ENCODE results near the gene CACNA1A.
"Not testable (repeated sequence)": the region's sequence is repeated elsewhere in the genome, so short reads cannot be mapped to it uniquely, and the experiment has no call there.

Gene CACNA1A

DNA sequence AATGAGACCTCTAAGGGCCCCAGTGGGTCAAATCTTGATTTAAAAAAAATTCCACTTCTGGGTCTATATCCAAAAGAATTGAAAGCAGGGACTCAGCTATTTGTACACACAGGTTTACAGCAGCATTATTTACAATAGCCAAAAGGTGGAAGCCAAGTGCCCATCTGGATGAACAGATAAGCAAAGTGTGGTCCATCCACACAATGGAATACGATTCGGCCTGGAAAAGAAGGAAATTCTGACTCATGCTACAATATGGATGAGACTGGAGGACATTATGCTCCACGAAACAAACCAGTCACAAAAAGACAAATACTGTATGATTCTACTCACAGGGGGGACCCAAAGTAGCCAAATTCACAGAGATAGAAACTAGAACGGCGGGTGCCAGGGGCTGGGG is 76.7 kb downstream of the CACNA1A start:
- DNase-seq (ENCODE audit: low read depth), result no peak
- H3K4me3 ChIP-seq (ENCODE audit: low read length), result no peak overlapping the region

DNA sequence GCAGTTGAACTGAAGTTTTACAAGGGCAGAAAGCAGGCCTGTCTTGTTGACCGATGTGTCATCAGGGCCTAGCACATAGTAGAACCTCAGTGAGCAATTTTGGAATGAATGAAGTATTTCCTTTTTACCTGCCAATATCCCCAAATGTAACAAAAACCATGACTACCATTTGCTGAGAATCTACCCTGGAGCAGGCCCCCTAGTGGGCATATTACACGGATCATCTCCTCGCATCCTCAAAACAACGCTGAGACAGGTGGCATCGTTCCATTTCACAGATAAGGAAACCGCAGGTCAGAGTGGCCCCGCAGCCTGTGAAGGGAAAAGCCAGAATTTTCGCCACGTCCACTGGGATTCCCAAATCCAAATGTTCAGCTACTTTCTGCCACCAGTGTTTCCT is 77.9 kb downstream of the CACNA1A start:
- DNase-seq (ENCODE audit: low read depth), result no peak
- H3K4me3 ChIP-seq (ENCODE audit: low read length), result no peak overlapping the region
- TF ChIP-seq, protein P1, sequence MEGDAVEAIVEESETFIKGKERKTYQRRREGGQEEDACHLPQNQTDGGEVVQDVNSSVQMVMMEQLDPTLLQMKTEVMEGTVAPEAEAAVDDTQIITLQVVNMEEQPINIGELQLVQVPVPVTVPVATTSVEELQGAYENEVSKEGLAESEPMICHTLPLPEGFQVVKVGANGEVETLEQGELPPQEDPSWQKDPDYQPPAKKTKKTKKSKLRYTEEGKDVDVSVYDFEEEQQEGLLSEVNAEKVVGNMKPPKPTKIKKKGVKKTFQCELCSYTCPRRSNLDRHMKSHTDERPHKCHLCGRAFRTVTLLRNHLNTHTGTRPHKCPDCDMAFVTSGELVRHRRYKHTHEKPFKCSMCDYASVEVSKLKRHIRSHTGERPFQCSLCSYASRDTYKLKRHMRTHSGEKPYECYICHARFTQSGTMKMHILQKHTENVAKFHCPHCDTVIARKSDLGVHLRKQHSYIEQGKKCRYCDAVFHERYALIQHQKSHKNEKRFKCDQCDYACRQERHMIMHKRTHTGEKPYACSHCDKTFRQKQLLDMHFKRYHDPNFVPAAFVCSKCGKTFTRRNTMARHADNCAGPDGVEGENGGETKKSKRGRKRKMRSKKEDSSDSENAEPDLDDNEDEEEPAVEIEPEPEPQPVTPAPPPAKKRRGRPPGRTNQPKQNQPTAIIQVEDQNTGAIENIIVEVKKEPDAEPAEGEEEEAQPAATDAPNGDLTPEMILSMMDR (conservative IDR thresholded peaks at IDR 0.05; ENCODE audit: low read depth, low read length), result peak; percentile 78

More for the DNA sequence above, 76.7 kb downstream of the CACNA1A start:
- TF ChIP-seq, protein P1 (conservative IDR thresholded peaks at IDR 0.05; ENCODE audit: low read depth, low read length), result no peak

- TF ChIP-seq, protein P1 (conservative IDR thresholded peaks at IDR 0.05; ENCODE audit: low read depth, low read length), result no peak
- DNase-seq (ENCODE audit: low read depth), result no peak
- H3K4me3 ChIP-seq (ENCODE audit: low read length), result no peak overlapping the region
Observed at GRCh38 chr19:13427273-13428051, 78.8 kb downstream of the CACNA1A start.

DNA sequence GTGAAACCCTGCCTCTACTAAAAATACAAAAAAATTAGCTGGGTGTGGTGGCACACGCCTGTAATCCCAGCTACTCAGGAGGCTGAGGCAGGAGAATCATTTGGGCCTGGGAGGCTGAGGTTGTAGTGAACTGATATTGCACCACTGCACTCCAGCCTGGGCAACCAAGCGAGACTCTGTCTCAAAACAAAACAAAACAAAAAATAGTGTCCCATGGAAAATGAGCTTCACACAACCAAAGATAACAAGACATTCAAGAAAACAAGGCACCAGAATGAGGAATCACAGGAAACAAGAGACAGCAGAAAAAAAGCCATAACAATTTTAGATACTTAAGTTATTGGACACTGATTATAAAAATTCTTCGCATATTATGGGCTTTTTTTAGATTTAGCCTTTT is 80.4 kb downstream of the CACNA1A start:
- DNase-seq (ENCODE audit: low read depth); H3K4me3 ChIP-seq (ENCODE audit: low read length): not testable (repeated sequence)

- no peak for DNase-seq (ENCODE audit: low read depth)
- H3K4me3 ChIP-seq (ENCODE audit: low read length), result no peak overlapping the region
- TF ChIP-seq, protein P1 (conservative IDR thresholded peaks at IDR 0.05; ENCODE audit: low read depth, low read length), result no peak
Observed at GRCh38 chr19:13425151-13425550, 81.1 kb downstream of the CACNA1A start.

DNA sequence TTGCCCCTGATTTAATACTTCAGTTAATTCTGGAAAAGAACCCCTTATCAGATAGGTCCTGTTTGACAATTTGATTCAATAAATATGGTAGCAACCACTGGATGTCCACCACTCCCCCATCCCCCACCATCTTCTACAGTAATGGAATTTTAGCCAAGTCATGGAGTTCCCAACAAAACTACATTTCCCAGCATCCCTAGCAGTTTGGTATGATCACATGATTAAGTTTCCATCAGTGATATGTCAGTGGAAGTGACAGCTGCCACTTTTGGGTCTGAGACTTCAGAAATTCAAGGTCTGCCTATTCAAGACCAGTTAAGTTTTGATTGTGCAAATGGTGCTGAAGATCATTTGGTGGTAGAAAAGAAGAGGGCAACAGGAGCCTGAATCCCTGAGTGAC is 85.5 kb downstream of the CACNA1A start:
- H3K4me3 ChIP-seq (ENCODE audit: low read length), result no peak overlapping the region
- TF ChIP-seq, protein P1 (conservative IDR thresholded peaks at IDR 0.05; ENCODE audit: low read depth, low read length), result no peak
- no peak for DNase-seq (ENCODE audit: low read depth)

DNA sequence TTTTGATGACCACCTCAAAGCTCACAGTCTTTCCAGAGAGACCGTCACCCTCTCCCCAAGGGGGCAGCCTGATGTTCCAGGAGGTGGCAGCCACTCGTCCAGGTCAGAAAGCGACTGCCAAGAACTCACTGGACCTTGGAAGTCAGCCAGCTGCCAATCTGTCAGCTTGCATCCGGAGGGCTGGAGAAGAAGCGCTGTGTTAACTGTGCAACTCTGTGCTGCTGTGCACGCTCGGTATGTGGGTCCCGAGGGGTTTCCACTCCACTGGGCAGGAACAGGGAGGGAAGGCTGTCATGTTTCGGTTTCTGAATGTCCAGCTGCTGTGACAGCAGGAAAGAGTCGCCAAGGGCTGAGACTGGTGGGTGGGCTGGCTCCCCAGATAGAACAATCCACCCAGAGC is 89.2 kb downstream of the CACNA1A start:
- TF ChIP-seq, protein P1 (conservative IDR thresholded peaks at IDR 0.05; ENCODE audit: low read depth, low read length), result no peak
- no peak for DNase-seq (ENCODE audit: low read depth)
- H3K4me3 ChIP-seq (ENCODE audit: low read length), result no peak overlapping the region

All from retinal pigment epithelial cell (primary cell).